WTC11 (cell line): Measurements from ENCODE around the gene NFIA.

ENCODE experiments used
- ATF2 ChIP-seq: sonication (generic); formaldehyde crosslinking; IDR thresholded peaks from 2 replicates; pipeline ENCODE4 v1.8.1; 2022; ENCODE audit warnings: low read depth, missing genetic modification reagents, borderline replicate concordance
- ATF3 ChIP-seq: sonication (generic); formaldehyde crosslinking; conservative IDR thresholded peaks from 2 replicates; pipeline ENCODE4 v1.8.1; 2022; ENCODE audit warnings: mild to moderate bottlenecking, missing genetic modification reagents
- CTCF ChIP-seq: fragments of 200-600 bp; IDR thresholded peaks from 2 replicates; pipeline ENCODE4 v1.8.0; 2022; ENCODE audit warnings: antibody characterized with exemption
- MYBL2 ChIP-seq: sonication (generic); formaldehyde crosslinking; IDR thresholded peaks from 2 replicates; pipeline ENCODE4 v1.8.1; 2023; ENCODE audit warnings: mild to moderate bottlenecking, moderate library complexity, missing genetic modification reagents

DNA sequence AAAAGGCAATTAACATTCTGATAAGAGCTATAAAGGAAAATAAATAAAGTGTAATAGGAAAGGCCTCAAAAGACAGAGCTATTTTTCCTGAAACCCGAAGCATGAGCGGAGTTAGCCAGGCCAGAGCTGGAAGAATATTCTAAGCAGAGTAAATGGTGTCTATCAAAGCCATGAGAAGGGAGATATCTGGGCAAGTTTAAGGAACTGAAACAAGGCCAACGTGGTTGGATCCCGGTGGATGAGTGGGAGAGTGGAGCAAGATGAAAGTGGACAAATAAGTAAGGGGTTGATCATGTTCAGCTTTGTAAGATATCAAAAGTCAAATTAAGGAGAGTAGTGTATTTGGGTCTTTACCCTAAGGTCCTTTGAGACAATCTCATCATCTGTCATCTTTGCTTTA is 408.6 kb downstream of the NFIA start:
- TF ChIP-seq CTCF, result no peak
- no peak for TF ChIP-seq ATF3 (CRISPR knock-in tag)
- TF ChIP-seq ATF2, result no peak
- TF ChIP-seq MYBL2 (CRISPR knock-in tag), result no peak
